OCI-LY1 (cell line): ENCODE data around the gene GMPR.

Source experiments
- CTCF ChIP-seq: fragments of 200-600 bp; sonication (generic), shearing (Covaris generic); IDR thresholded peaks from 2 replicates; pipeline ENCODE4 v1.5.1; 2017; ENCODE audit warnings: mild to moderate bottlenecking, antibody characterized with exemption, low read length, moderate library complexity, mixed read lengths
- EZH2 ChIP-seq: fragments of 200-600 bp; sonication (generic), shearing (Covaris generic); IDR thresholded peaks from 2 replicates; pipeline ENCODE4 v1.8.0; 2017; ENCODE audit warnings: borderline replicate concordance, mixed run types, mild to moderate bottlenecking, antibody characterized with exemption, low read length, moderate library complexity, mixed read lengths

DNA sequence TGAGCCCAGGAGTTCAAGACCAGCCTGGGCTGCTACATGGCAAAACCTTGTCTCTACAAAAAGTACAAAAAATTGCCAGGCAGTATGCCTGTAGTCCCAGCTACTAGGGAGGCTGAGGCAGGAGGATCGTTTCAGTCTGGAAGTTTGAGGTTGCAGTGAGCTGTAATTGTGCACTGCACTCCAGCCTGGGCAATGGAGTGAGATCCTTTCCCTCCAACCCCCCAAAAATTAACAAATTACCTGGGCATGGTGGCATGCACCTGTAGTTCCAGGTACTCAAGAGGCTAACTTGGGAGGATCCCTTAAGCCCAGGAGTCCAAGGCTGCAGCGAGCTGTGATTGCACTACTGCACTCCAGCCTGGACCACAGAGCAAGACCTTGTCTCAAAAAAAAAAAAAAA, 29.4 kb upstream of the GMPR start:
- TF ChIP-seq CTCF, result no peak
- no peak for TF ChIP-seq EZH2
